ENCODE measurements around the gene ABTB1.

GRCh38 chr3:127629467-127630403 is 43.0 kb upstream of the ABTB1 start:
- TF ChIP-seq EZH2 (IDR thresholded peaks at IDR 0.05; ENCODE audit: insufficient read depth, low read length) (peak; percentile 42), CTCF (IDR thresholded peaks at IDR 0.05; ENCODE audit: insufficient read depth, low read depth, low read length) (no peak)
